Psoas muscle (tissue), 8 donors: ENCODE data around the gene TBC1D22A. TPM values are rescaled to one million over a fixed set of nuclear protein-coding genes. Genes with fewer than 3 reads are reported as not detected.

ENCODE experiments used
- ATAC-seq, 4 donors: fragments of 200-7000 bp; cut with Tn5 transposase; one replicate each; pipeline ENCODE4 v1.9.1; 2020; ENCODE audit warnings: moderate library complexity in 3 of 4, mild to moderate bottlenecking in 2 of 4
- DNase-seq, 2 donors: peaks; one replicate each; pipeline ENCODE4 v3.0.0-alpha.2; 2020
- H3K27ac ChIP-seq: fragments of 200-600 bp; one replicate; pipeline ENCODE4 v1.8.0; 2022
- H3K27me3 ChIP-seq, 3 donors: fragments of 200-600 bp in 1 of 3; one replicate each; pipeline versions ENCODE4 v1.6.1 to v1.8.0; 2013 to 2022; ENCODE audit warnings: low read length in 2 of 3, mild to moderate bottlenecking in 2 of 3, moderate library complexity in 1 of 3; ENCODE audit not compliant: insufficient read depth in 3 of 3
- H3K36me3 ChIP-seq, 2 donors: fragments of 200-600 bp in 1 of 2; one replicate each; pipeline versions ENCODE4 v1.6.1 to v1.8.0; 2013 to 2022; ENCODE audit warnings: low read depth in 1 of 2, mild to moderate bottlenecking in 1 of 2, moderate library complexity in 1 of 2; ENCODE audit not compliant: insufficient read depth in 1 of 2
- H3K4me1 ChIP-seq: fragments of 200-600 bp; one replicate; pipeline ENCODE4 v1.8.0; 2022
- H3K4me3 ChIP-seq: fragments of 200-600 bp; one replicate; pipeline ENCODE4 v1.8.0; 2022; ENCODE audit warnings: mild to moderate bottlenecking
- H3K9me3 ChIP-seq: fragments of 200-600 bp; one replicate; pipeline ENCODE4 v1.8.0; 2022
- WGBS, 3 donors: extraction: QIAGEN DNeasy Blood & Tissue Kit; methylation state at CpG; one replicate each; pipeline versions ENCODE4 v1.1.6 to v1.1.7; 2013; 5-methylcytosine and 5-hydroxymethylcytosine counted together
- intact Hi-C, 2 donors: fragments of 100-400 bp; cut with DNase I; formaldehyde crosslinking; loops; one replicate each; pipeline versions ENCODE4 v1.11.0 to v1.14.2; 2022
- polyA plus RNA-seq, 3 donors: library from polyadenylated mRNA; stranded (reverse); fragments of 200-250 nt; gene quantifications; one replicate each; pipeline ENCODE4 v1.2.3, GENCODE V29; 2013
- total RNA-seq, 4 donors: library from RNA; stranded (reverse); fragmentation: NEBNext Ultra II Directional in 2 of 4; extraction: Animal tissue kit (Norgen Biotek cat#: 25700) in 2 of 4; gene quantifications; one replicate each; pipeline versions ENCODE4 v1.2.1 to v1.2.4, GENCODE V29; 2021 to 2023
- TF ChIP-seq, protein P1 (sequence below): fragments of 200-600 bp; IDR thresholded peaks from one replicate; pipeline ENCODE4 v1.8.0; 2022; ENCODE audit warnings: antibody characterized with exemption
- donor health status: healthy with polysubstance abuse.
- donor health status: DM: no; HTN: no; CAD: no; lungs with moderate emphysema.
- donor health status: Bipolar disorder and iron deficiency.
- donor health status: healthy.
- donor health status: DM: yes; HTN: yes; CAD: no.
- donor health status: DM: no; HTN: no; CAD: no.
- donor health status: DM: no; HTN: no; CAD: no.
- donor health status: DM: yes; HTN: yes; CAD: no.

Gene TBC1D22A
- total and polyA plus RNA-seq, 7 donors = 11.7 to 25.0 (median 18.9) TPM

DNA sequence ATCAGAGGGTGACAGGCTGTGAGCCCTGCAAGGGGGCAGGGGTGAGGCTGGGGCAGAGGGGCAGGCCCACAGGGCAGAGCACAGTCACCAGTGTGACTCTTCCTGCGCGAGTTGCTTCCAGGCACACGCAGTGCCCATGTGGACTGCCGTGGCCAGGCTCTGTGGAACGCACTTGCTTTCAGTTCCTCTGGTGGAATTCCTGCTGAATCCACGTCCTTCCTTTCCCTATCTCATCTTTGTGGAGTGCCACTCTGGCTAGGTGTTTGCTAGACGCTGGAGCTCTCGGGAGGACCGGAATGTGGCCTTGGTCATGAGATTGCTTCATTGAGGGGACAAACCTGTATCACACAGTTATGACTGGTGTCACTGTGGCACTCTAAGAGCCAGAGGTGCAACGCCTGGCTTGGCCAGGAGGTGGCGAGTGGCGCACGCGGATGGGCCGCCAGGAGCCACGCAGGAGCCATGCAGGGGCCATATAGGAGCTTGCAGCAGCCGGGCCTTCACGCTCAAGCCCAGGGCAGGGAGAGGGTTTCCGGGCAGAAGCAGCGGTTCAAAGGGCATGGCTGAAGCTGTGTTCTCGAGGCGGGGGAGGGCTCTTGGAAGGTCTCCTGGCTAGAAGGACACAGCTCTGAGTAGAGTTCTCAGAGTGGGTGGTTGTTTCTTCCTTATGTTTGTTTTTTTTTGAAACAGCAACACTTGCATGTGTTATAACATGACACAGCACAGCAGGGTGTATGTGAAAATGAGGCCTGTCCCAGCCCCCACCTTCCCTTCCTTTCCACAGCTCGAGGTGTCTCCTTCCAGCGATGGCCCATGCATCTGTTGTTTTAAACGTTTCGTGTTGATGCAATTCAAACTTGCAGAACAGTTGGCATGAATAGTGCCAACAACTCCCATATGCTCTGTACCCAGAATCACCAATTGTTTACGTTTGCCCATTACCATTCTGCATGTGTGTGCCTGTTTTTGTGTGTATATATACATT is 36.2 kb downstream of the TBC1D22A start:
- TF ChIP-seq, protein P1, sequence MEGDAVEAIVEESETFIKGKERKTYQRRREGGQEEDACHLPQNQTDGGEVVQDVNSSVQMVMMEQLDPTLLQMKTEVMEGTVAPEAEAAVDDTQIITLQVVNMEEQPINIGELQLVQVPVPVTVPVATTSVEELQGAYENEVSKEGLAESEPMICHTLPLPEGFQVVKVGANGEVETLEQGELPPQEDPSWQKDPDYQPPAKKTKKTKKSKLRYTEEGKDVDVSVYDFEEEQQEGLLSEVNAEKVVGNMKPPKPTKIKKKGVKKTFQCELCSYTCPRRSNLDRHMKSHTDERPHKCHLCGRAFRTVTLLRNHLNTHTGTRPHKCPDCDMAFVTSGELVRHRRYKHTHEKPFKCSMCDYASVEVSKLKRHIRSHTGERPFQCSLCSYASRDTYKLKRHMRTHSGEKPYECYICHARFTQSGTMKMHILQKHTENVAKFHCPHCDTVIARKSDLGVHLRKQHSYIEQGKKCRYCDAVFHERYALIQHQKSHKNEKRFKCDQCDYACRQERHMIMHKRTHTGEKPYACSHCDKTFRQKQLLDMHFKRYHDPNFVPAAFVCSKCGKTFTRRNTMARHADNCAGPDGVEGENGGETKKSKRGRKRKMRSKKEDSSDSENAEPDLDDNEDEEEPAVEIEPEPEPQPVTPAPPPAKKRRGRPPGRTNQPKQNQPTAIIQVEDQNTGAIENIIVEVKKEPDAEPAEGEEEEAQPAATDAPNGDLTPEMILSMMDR = peak; percentile 95
- no peaks in the 10 kb centered on the region for H3K9me3 ChIP-seq
- peaks cover 2% of the 10 kb centered on the region for H3K4me1 ChIP-seq
- 37 to 43% (median 38%) methylated on average over 26 to 27 of the region's 27 CpGs for WGBS, 3 donors
- ATAC-seq (peak; percentile 86 to 94 (median 90)), DNase-seq (peak; percentile 78 to 84)
- H3K27me3 ChIP-seq = no peaks in the 10 kb centered on the region
- intact Hi-C loops = loop anchor here in 1 of 2 donors (10.0 kb wide), 1 partner anchor 1696 kb away; no protein-coding TSS in a partner anchor
- no peak overlapping the region for H3K4me3 ChIP-seq
- peaks cover 2 to 51% of the 10 kb centered on the region in 2 donors for H3K36me3 ChIP-seq
- H3K27ac ChIP-seq = no peak overlapping the region

DNA sequence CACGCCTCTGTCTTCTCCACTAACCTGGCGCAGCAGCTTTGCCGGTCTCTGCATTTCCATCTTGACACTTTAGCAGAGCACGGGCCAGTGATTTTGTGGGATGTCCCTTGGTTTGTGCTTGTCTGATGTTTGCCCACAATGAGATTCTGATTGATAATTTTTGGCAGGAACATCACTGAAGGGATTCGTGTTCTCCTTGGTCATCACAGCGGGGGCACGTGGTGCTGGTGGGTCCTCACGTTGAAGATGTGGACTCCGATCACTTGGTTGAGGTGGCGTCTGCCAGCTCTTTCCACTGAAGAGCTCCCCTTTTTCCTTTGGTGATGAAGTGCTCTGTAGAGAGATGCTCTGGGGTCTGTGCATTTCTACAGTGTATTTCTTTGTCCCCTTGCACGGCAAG is 37.2 kb downstream of the TBC1D22A start:
- DNase-seq (no peak), ATAC-seq (no peak)
- H3K4me1 ChIP-seq = peaks cover 3% of the 10 kb centered on the region
- WGBS, 3 donors = 87 to 92% (median 88%) methylated on average over 11 of the region's 11 CpGs
- no peak overlapping the region for H3K4me3 ChIP-seq
- TF ChIP-seq, protein P1 = no peak
- intact Hi-C loops = loop anchor here in 1 of 2 donors (10.0 kb wide), 1 partner anchor 1695 kb away; no protein-coding TSS in a partner anchor
- no peaks in the 10 kb centered on the region for H3K9me3 ChIP-seq
- no peak overlapping the region for H3K27ac ChIP-seq
- no peaks in the 10 kb centered on the region for H3K27me3 ChIP-seq
- H3K36me3 ChIP-seq = peaks cover 0 to 44% of the 10 kb centered on the region in 2 donors

DNA sequence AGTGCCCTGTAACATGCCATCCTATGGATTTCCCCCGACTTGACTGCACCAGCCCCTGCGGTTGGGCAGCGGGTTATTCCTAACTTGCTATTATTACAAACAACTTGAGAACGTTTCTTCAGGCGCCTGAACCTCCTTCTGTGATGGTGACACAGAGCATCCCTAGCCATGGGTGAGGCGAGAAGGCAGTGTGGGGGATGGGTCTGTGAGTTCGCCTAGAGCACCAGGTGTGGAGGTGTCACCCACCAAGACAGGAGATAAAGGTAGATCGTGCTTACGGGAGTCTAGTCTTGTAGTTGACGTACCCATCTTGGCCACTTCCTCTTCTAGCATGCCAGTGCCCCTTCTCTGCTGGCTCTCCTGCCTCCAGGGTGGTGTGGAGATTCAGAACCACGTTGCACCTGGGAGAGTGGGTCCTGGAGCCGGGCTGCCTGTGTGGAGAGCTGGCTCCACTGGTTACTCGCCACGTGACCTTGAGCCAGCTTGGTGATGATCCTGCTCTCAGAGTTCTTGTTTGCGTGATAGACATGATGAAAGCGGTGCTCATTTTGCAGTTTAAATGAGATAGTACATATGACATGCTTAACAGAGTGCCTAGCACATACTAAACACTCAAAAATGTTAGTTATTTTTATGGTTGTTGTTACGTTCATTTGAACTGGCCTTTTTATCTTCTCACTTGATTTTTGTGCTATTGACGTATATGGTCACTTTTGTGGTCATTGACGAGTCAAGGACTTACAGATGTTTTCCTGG is 37.8 kb downstream of the TBC1D22A start:
- intact Hi-C loops = no loop called here
- TF ChIP-seq, protein P1 = no peak
- no peak for ATAC-seq
- DNase-seq = no peak
- Histone ChIP-seq H3K27ac (no peak overlapping the region), H3K4me1 (peaks cover 3% of the 10 kb centered on the region), H3K4me3 (no peak overlapping the region), H3K36me3 (peaks cover 0 to 44% of the 10 kb centered on the region in 2 donors), H3K27me3 (no peaks in the 10 kb centered on the region), H3K9me3 (no peaks in the 10 kb centered on the region)
- 94 to 95% (median 95%) methylated on average over 19 of the region's 19 CpGs for whole genome bisulfite sequencing, 3 donors

DNA sequence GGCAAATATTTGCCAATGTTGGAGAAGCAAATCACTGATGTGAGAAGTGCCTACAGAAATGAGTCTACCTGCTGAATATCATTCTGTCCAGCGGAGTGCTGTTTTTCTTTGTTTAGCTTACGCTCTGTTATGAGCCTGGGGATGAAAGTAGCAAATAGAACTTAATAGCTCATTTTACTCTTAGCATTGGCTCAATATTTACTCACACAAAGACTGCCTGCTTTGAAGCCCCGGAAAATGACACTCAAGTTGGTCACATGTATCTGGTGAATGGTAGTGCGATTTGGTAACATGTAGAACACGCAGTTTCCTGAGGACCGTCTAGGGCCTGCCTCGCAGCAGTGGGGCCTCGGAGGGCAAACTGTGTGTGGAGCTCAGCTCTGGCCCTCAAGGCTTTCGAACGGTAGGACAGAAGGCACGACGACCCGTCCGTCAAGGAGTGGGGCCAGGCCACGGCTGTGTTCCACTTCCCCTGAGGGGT is 38.9 kb downstream of the TBC1D22A start:
- WGBS, 3 donors = 90 to 92% (median 92%) methylated on average over 15 of the region's 15 CpGs
- DNase-seq (no peak), ATAC-seq (no peak)
- H3K4me3 ChIP-seq = no peak overlapping the region
- no peaks in the 10 kb centered on the region for H3K9me3 ChIP-seq
- TF ChIP-seq, protein P1 = no peak
- intact Hi-C loops = no loop called here
- peaks cover 0 to 39% of the 10 kb centered on the region in 2 donors for H3K36me3 ChIP-seq
- no peaks in the 10 kb centered on the region for H3K27me3 ChIP-seq
- peaks cover 3% of the 10 kb centered on the region for H3K4me1 ChIP-seq
- no peak overlapping the region for H3K27ac ChIP-seq
